NCI-H2227 (cell line): ENCODE data around the gene NTF3.

Experiments
- DNase-seq: peaks from one replicate; lab custom pipeline; 2025; ENCODE audit not compliant: unreplicated experiment; lab: John Stamatoyannopoulos, UW

Gene NTF3

DNA sequence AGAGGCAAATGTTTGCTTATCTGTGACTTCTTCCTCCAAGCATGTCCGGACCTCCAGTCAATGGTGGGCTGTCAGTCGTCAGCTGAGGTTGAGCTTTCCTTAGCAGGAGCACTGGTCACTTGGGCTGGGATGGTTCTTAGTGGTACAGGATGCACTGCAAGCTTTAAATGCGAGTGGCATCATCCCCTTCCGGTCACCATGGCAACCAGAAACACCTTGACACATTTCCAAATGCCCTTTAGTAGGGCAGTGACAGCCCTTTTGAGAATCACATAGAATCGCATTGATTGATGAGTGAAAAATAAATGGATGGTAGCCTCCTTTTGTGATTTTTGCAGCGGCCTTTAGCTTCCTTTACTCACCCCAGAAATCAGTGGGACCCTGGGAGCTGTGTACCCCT, 24.1 kb downstream of the NTF3 start:
- DNase-seq: no peak

DNA sequence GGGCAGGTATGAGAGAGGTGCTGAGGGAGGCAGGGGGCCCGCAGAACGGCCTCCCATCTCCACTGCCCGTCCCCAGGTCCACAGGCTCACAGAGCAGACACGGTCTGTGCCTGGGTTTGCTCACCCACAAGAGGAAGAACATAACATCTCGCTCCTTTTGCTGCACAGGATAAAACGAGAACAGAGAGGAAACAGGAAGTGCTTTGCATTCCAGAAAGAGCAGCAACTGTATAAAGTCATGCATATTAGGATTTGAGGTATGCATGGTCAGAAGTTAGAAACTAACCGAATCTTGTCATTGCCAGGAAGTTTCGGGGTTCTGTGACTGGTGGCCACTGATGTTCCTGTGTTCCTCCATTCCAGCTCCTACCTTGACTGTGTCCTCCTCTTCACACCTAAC, 25.0 kb downstream of the NTF3 start:
- no peak for DNase-seq

DNA sequence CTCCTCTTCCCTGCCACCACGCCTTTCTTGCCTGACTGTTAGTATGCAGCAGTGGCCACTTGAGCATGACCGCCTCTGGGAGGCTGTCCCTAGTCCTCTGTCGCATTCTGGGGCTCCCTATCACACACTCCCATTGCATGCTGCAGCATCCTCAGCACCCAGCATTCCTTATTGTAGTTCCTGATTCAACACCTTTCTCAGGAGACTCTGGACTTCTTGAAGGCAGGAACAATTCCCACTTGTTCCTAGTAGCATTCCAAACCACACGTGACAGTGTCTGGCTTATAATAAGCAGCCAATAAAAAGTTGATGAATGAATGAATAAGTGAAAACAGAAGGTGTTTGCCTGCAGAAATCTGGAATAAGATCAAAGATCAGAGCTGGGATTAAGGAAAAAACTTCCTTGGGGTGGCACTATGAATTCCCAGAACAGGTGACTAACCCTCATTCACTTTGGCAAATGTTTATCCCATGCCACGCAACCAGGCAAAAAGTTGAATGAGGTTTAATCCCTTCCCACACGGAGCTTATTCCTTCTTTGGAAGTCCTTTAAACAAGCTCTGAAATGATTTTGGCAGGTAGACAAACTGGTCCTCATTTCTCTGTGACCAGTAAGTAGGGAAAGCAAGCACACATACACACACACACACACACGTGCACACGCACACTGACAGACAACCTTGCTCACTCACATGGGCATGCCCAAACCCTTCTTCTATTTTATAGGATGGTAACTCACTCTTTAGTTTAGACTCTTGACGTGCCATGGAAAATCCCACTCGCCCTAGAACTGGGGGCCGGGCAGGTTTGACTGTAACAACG, 26.5 kb downstream of the NTF3 start:
- DNase-seq: no peak

DNA sequence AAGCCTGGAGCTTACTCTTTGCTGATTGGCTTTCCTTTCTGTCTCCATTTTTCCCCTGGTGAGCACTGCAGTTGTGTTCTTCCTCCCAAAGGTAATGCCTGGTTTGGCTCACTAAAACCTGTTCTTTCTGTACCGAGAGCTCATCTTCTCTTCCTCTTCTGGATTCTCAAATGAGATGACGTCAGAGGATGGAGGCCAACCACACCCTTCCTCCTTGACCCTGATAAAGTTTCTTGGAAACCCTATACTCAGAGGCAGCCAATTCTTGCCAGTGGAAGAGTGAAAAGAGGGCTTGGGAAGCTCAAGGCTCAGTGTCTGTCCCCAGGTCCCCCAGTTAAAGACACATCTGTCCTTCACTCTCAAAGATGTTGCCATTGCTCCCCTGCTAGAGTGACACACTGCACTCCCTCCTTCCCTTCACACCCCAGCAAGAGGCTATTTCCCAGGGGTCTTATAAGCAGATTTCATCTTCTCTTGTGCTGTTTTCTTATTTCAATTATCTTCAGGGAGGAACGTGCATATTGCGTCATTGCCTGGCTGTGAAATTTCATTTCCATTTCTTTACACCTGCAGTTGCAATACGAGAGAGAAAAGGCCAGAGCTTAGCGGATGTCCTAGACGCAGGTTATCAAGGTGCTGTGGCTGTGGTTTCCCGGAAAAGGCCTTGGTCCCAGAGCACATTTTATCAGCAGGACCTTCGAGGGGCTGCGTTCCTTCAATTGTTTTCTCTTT, 27.3 kb downstream of the NTF3 start:
- DNase-seq: no peak

DNA sequence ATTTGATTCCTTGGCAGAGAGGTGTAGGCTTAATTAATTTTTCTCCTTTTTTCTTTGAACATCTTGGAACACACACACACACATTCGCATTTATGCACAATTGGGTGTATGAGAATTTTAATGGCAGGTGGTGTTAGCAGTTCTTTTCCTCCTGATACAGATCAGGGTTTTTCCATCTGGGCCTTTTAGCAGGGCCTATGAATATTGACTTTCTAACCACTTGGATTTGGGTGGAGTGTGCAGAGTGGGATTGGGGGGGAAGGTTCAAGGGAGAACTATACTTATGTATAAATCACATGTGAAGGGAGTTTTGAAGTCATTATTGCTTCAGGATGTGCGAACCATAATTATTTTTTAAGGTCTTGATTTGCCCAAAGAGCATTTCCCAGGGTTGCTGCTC, 28.9 kb downstream of the NTF3 start:
- DNase-seq: no peak

DNA sequence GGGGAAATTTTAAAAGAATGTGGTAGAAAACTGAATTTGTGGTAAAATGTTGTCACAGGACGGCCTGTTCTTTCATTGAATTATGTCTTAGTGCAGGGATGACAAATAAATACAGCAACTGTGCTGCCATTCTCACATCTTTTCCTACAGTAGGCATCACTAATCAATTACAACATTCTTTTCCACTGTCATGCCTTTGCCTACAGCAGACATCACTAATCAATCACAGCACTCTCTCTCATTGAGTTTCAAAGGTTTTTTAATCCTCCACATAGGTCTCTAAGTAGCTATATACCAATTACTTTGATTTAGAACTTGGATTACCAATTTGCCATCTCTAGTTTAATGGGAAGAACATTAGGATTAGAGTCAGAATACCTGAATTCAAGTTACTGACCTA, 30.1 kb downstream of the NTF3 start:
- DNase-seq: no peak

DNA sequence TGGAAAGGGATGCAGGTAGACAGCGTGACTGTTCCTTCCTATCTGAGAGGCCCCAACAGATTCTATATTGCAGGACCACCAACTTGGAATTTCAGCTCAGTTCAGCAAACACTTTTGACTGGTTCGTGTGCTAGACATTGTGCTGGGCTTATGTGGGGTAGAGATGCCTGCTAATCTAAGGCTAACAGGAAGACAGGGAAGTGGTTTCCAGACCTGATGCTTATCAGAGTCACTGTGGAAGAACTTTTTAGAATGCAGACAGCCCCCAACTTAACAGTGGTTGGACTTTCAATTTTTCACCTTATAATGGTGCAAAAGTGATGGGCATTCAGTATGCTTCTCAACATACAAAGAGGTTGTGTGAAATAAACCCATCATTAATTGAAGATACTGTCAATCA, 32.2 kb downstream of the NTF3 start:
- DNase-seq: no peak

DNA sequence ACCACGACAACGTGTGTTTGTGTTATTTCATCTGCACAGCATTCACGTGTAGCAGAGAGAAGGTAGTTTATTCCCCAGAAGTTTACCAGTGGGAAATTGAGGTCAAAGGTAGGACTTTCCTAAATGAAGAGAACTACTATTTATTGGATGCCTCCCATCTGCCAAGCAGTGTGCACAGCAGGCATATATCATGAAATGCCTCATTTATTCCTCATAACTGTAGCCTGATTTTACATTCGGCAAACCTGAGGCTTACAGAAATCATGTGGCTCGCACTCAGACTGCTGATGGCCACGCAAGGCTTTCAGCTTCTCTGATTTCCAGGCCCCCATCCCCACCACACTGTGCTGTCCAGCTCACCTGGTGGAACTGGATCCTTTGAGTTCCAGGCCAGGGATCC, 33.5 kb downstream of the NTF3 start:
- DNase-seq: no peak

DNA sequence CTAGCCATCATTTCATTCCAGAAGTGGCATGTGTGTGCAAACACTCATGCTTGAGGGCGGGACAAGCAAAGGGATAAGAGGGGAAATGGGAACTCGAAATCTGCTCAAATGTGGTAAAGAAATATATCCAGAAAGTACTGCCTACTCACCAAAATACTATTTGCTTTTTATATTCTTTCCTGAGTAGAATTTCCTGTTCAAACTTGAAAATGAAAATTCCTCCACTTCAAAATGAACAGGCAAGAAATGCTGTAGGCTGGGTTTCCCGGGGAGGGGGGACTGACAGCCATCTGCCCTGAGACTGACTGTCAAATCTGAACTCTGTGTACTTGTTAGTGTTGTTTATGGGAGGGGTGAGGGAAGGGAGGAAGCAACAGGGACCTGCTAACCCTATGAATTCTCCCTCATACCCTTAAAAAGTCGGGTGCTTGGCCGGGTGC, 34.6 kb downstream of the NTF3 start:
- DNase-seq: no peak

DNA sequence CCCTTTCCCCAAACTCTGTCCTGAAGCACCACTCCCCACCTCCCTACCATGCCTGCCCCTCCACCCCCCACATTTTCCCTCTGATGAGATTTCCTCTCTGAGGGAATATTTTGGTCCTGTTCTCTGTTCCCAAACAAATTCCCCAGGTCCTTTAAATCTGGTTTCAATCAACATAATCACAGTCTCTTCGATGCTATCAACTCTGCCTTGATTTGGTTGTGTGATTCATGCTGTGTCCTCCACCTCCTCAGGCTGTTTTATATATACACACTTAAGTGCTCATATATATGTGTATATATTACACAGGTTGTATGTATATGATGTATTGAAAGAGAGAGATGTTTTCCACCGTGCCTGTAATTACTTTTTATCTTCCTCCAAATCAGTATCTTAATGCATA, 36.0 kb downstream of the NTF3 start:
- no peak for DNase-seq

DNA sequence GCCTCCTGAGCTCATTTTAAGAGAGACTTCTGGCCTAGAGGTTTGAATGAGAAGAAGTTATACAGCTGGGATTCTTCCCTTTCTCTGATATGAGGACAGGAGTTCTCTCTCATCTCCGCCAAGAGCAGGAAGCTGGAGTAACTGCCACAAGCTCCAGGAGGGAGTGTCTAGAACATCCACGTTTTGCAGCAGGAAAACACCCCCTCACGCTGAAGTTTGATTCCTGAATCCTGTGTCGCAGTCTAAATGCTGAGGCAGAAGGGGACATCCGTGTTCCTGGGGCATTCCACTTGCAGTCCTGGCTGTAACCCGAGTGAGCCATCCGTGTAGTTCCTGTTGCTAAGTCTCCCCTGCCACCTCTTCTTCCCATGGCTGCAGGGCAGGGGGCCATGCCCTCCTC, 38.3 kb downstream of the NTF3 start:
- DNase-seq: no peak

DNA sequence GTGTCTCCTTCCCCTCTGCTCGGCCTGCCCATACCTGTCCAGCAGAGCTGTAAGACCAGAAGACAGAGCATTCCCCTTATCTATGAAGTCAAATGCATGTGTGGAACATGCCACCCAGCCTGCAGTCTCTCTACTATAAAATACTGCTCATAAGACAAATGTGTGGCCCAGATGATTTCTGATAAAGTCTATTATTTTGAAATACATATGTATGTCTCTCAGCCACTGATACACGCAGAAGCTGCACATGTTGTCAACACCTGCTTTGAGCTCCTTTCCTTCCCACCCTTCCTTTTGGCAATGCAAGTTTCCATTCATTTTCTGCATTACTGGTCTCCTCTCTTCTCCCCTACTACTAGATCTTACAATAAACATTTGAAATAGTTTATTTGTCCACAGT, 38.8 kb downstream of the NTF3 start:
- no peak for DNase-seq

DNA sequence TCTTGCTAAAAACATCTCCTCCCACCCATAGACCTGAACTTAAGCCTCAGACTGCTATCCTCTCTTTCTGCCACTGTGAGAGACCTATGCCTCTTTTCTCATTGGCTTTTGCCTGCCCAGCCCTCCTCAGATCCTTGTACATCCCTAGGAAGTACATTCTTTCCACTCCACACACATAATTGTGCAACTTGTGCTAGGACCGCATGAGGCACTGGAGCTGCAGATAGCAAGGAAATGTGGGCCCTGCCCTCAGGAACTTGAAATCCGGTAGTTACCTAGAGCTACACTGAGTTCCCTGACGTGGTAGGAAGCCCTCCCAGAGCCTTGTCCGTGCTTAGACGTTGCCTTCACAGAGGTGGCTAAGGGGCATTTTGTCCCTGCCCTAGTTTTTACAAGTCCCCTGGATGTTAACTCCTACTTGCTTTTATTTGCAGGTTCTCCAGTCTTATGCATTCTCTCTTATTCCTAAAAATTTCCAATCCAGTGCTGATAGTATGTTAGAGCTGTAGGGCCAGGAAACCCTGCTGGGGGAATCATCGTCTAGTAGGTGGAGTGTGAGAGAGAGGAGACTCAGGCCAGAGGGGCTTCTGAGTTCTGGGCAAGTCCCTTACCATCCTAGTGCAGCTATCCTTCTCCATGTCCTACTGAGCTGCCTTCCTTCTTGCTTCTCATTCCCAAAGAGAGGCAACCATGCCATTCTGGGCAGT, 41.3 kb downstream of the NTF3 start:
- no peak for DNase-seq

DNA sequence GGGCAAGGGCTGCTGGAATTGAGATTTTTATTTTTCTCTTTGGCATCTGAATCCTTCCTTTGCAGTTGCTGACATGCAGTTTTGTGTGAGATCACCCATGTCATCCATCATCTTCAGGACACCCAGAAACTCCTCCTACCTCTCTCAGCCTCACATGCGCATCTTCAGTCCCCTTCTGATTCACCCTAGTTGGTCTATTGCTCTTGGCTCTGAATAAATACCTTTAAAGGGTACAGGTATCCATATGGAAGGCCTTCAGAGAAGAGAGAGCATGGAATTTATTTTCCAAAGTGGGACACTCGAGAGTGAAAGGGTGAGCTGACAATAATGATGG, 41.8 kb downstream of the NTF3 start:
- DNase-seq: no peak

DNA sequence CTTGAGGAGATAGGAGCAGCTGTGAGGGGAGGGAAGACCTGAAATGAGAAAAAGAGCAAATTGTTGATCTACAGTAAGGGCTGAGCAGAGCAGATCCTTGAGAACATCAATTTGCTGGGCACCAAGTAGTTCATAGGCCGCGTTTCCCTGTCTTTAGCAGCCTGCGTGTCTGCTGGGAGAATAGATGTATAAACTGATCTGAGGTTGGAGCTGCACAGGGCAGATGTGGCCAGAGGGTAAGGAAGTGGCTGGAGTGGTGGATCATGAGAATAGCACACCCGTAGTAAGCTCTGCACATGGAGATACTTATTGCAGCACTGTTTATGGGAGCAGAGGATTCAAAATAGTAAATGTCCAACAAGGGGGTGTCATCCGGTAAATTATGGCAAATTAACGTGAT, 44.4 kb downstream of the NTF3 start:
- DNase-seq: no peak

DNA sequence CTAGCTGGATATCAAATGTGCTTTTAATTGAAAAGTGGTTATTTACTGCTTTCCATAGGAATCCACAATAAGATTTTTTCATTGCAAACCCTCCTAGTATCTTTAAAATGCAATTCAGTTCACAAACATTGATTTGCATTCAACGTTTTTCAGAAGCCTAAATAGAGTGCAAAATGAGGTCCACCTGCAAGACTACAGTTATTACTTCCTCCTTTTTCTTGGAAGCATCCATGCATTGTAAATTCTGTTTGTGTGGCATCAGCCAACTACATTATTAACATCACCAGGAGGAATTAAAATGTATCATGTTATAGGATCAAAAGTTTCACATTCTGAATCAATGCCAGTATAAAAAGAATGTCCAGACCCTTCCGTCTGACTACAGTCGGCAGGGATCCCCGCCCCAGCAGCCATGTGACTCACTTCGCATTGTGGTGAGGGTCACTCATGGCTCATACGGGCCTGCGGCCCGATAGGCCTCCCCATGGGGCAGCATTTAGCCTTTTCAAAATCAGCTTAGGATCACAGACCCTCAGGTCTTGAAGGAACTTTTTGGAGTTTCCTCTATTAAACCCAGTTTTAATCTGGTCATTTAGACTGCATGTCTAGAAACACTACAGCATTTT, 46.3 kb downstream of the NTF3 start:
- no peak for DNase-seq

DNA sequence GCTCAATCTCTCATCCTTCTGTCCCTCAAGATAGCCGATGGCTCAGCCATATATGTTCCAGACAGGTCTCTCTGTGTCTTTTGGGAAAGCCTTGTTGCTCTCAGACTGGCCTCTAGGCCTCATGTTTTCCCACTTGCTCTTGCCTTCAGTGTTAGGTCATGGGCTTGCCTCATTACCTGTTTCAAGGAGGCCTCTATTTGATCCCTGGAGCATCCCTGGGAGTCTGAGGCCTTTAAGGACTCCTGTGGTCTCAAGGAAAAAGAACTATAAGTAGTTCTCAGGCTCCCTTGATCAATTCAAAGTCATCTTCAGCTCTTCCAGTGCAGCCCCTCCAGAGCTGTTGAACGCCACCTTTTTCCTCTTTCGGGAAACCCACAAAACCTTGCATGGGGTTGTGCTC, 47.9 kb downstream of the NTF3 start:
- DNase-seq: no peak

DNA sequence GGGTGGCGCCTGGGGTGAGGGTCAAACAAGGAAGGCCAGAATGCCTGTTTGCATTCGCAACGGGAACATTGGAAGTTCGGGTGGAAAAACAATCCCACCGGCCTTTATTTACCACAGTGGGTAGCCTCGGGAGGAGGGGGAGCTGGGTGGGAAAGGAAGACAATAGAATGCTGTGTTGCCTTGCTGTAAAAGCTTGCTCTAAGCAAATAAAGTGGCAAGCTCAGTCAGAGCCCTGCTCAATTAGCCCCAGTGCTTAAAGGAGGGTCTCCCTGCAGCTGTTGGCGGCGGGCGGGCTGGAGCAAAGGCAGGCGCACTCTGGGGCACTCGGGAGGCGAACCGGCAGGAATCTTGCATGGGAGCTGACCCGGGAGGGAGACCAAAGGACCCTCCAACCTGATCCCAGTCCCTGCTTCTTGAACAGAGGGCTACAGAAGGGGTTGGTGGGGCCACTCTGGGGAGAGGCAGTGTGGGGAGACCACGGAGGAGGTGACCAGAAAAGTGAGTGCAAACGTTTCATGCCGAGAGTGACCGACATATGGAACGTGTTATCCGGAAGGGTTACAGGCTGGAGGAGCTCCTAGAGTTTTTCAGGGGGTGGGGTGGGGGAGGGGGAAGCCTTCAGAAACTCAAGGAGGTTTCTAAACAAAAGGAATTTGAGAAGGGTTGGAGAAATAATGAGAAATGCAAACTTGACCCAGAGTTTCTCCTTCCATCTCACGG, 48.5 kb downstream of the NTF3 start:
- peak; percentile 4 for DNase-seq

DNA sequence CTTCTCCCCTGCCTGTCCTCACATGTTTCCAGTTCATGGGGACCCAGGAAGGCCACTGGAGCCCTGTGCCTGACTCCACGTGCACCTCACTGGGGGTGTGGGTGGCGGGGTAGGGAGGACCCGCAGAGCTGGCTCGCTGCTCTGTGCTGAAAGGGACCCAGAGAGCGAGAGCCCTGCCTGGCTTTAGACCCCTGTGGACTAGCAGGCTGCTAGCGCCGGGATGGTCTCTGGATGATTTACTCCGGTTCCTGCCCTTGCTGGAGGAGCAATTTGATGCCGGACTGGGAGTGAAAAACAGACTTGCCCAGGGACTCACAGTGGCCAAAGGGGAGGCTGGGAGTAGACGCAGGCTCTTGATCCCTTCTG, 49.0 kb downstream of the NTF3 start:
- DNase-seq: no peak

DNA sequence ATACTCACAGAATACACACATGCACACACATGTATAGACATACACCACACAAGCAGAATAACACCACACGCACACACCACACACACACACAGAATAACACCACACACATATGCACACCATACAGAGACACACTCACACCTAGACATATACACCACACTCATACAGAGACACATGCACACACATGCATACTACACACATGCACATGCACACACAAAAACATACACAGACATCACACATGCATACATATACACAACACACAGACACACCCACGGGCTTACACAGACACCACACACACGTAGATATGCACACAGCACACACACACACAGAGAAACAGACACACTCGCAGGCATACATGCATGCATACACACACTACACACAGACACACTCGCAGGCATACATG, 49.7 kb downstream of the NTF3 start:
- no peak for DNase-seq

DNA sequence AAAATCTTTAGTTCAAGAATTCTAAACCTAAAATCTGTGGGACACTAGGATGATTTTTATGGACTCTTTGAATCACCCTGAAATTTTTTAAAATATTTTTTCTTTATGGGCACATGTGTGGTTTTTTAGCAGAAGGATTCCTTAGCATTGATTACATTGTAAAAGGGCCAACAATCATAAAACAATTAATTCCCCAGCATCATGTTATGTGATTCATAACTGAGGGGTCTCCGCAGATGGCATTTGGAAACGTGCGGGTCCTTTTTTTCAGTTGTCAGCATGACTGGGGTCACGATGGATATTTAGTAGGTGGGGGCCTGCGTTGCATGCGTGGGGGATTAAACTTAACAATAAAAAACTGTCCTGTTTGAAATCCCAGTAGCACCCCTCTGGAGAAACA, 52.5 kb downstream of the NTF3 start:
- no peak for DNase-seq
